GM21447 (cell line): Measurements from ENCODE around the gene KIF21A.

Experiments
- ATAC-seq: cut with Tn5 transposase; IDR thresholded peaks from one replicate; pipeline ENCODE4 v1.9.1; 2021; ENCODE audit not compliant: unreplicated experiment

The KIF21A gene

GRCh38 chr12:39440101-39440500 is 2.8 kb downstream of the KIF21A start:
- ATAC-seq: no peak

DNA sequence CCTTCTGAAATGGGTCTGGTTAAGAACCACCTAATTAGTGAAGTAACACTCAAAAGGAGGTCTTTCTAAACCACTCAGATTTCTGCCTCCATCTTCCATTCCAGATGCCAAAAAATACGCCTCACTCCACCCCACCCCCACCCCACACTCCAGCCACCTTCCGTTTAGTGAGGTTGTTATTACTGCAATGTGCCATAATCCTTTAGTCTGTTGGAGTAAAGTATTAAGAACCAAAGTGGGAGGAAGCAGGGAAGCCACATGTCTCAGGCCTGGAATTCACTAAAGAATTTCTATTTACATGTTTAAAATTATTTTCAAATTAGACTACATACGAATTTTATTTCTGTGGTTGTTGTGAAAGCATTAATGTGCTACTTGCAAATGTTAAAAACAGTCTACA is 7.4 kb downstream of the KIF21A start:
- no peak for ATAC-seq

GRCh38 chr12:39431797-39432196 is 11.1 kb downstream of the KIF21A start:
- ATAC-seq: no peak

GRCh38 chr12:39431002-39431796 is 11.7 kb downstream of the KIF21A start:
- no peak for ATAC-seq

- no peak for ATAC-seq
Observed at GRCh38 chr12:39429809-39430208, 13.1 kb downstream of the KIF21A start.

DNA sequence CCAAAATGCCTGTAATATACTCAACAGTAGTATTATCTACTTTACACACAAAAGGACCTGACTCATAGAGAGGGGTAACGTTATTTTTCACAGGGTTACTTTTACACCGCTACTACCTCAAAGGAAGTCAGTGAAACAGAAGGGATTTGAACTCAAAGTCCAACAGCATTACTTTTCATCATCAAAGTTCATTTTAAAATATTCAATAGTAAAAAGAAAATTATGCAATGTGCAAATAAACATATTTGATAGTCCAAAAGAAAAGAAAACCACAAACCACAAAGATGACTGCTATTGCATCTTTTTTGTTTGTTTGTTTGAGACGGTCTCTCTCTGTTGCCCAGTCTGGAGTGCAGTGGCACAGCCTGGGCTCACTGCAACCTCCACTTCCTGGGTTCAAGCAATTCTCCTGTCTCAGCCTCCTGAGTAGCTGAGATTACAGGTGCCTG is 15.5 kb downstream of the KIF21A start:
- ATAC-seq: no peak

DNA sequence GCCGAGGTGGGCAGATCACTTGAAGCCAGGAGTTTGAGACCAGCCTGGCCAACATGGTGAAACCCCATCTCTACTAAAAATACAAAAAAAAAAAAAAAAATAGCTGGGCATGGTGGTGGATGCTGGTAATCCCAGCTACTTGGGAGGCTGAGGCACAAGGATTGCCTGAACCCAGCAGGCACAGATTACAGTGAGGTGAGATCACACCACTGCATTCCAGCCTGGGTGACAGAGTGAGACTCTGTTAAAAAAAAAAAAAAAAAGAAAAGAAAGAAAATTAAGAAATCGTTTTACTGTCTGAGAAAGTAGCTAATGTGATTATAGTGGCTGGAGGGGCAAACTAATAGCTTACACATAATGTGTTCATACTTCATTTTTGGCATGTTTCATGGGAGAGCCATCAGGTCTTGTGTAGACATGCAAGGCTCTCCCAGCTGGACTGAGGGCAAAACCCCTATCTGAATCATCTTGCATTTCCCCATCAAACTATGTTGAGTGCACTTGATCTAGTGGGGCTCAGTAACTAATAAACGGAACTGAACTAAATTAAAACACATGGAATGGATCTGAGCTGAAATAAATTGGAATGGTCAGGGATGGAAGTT is 16.2 kb downstream of the KIF21A start:
- ATAC-seq: no peak

- ATAC-seq: no peak
Observed at GRCh38 chr12:39420043-39420442, 22.9 kb downstream of the KIF21A start.

- ATAC-seq: no peak
Observed at GRCh38 chr12:39419471-39419870, 23.4 kb downstream of the KIF21A start.

- ATAC-seq: no peak
Observed at GRCh38 chr12:39417916-39418315, 25.0 kb downstream of the KIF21A start.

GRCh38 chr12:39413836-39414771 is 28.8 kb downstream of the KIF21A start:
- no peak for ATAC-seq

GRCh38 chr12:39412210-39412609 is 30.7 kb downstream of the KIF21A start:
- ATAC-seq: no peak

DNA sequence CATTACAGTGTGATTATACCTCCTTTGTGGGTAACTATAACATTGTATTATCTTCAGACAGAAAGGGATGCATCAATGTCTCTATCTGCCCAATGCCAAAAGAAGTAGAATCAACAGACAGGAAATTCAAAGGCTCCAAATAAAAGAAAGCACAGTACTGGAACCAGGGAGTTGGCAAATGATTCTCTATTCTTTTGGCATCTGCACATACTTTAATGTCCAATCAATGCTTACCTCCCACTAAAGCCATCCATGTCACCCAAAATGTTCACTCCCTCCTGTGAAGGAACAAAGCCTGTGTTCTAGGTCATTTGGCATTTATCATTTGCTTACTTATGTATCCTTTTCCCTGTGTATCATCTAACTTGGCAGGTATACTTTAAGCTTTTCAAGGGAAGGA is 36.7 kb downstream of the KIF21A start:
- no peak for ATAC-seq

DNA sequence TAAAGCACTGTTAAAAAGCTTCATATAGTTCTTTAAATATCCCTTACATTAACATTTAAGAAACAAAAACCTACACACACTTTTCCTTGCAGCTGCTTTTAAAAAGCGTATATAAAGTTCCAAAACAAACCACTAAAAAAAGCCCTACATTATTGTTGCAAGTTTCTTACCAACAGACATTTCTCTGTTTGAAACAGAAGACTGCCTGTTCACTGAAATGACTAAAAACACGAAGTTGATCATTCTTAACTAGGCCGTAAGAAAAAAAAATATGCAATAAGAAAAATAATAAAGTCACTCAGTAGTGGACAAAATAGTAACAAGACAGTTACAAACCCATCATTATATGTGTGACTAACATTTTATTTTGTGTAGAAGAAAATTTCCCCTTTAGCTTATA is 37.3 kb downstream of the KIF21A start:
- ATAC-seq: no peak

GRCh38 chr12:39404000-39404399 is 38.9 kb downstream of the KIF21A start:
- ATAC-seq: no peak

- no peak for ATAC-seq
Observed at GRCh38 chr12:39403376-39403775, 39.5 kb downstream of the KIF21A start.

DNA sequence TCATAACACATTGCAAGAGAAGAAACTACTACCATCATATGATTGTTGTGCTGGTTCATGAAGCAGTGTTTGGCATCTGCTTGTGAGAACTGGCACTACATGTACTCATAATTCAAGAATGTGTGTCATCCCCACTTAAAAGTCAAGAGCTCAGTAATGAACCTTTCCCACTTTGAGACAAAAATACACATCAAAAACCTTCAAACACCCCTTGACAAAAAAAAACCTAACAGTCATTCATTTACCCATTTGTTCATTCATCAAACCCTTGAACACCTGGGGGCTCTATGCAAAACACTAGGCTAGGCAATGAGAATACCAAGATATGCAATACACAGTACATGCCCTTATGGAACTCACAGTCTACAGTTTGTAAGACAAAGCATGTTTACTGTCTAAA is 40.0 kb downstream of the KIF21A start:
- no peak for ATAC-seq

DNA sequence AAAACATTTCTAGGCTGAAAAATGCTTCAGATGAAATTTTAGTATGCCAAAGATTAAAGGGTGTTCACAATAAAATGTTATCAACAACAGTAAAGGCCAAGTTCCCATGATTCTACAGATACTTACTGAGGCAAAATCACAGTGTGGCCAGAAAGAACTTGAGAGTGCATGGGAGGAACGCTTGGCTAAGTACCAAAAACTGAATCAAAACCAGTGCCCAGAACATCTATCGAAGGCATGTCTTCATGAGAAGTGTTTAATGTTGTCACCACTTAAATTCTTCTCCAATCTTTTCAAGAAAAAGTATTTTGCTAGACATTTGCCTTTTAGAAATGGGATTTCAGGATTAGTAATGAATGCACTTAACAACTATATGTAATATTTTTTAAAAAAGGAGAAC is 41.5 kb downstream of the KIF21A start:
- ATAC-seq: no peak

- no peak for ATAC-seq
Observed at GRCh38 chr12:39395866-39396265, 47.1 kb downstream of the KIF21A start.

DNA sequence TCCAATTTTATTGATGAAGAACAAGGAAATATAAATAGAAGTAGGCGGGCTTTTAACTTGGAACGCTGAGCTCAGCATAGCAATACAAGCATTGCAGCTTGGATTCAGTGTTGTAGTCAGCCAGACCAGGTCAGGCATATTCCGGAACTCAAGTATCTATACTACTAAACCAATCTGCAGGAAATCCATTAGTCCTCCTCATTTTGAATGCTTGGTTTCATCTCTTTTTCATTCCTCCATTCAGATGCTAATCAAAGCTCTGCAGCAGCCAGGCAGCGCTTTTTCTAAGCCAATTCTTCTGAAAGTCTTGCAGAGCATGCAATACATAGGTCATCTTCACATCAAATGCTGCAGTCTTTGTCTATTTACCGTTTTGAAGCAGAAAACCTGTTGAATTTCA is 49.0 kb downstream of the KIF21A start:
- no peak for ATAC-seq

GRCh38 chr12:39393179-39393578 is 49.7 kb downstream of the KIF21A start:
- no peak for ATAC-seq
